Panc1 (cell line): ENCODE results near the gene ABCA6. TPM values are rescaled to one million over a fixed set of nuclear protein-coding genes. Genes with fewer than 3 reads are reported as not detected.

ENCODE experiments used
- ATAC-seq: fragments of 200-7000 bp; cut with Tn5 transposase; 2 replicates; pipeline ENCODE4 v1.9.1; 2020; ENCODE audit warnings: mild to moderate bottlenecking, moderate library complexity
- BruUV-seq: library from RNA; stranded (reverse); fragments of 400-500 nt; replicated peaks from 2 replicates; lab custom pipeline; 2021; lab: Mats Ljungman, UMichigan
- CTCF ChIA-PET: fragments of 300-600 bp; sonication (Branson Sonifier 250); formaldehyde crosslinking; loops from one replicate; lab custom pipeline; 2022; ENCODE audit warnings: antibody characterized with exemption; lab: Charles Lee
- POLR2A ChIA-PET: fragments of 300-600 bp; sonication (Branson Sonifier 250); formaldehyde crosslinking; loops from one replicate; lab custom pipeline; 2022; ENCODE audit warnings: antibody characterized with exemption; lab: Charles Lee
- DNase-seq: peaks from one replicate; pipeline ENCODE4 v3.0.0-alpha.2; 2010; ENCODE audit warnings: low read depth, low spot score
- H3K27ac ChIP-seq: 2 replicates; pipeline ENCODE4 v1.5.1; 2011; ENCODE audit warnings: mild to moderate bottlenecking, low read length, inconsistent platforms
- H3K27me3 ChIP-seq: fragments of 200-500 bp; sonication (Bioruptor generic); 2 replicates; pipeline ENCODE4 v1.6.0; 2014; ENCODE audit warnings: low read length, inconsistent platforms; ENCODE audit not compliant: control insufficient read depth, insufficient read depth
- H3K36me3 ChIP-seq: fragments of 200-500 bp; sonication (Bioruptor generic); 2 replicates; pipeline ENCODE4 v1.5.1; 2014; ENCODE audit warnings: inconsistent platforms, mild to moderate bottlenecking, low read length, moderate library complexity; ENCODE audit not compliant: control insufficient read depth, insufficient read depth
- H3K4me1 ChIP-seq: 2 replicates; pipeline ENCODE4 v1.5.1; 2011; ENCODE audit warnings: inconsistent platforms, mild to moderate bottlenecking, low read length, moderate library complexity; ENCODE audit not compliant: control insufficient read depth, insufficient read depth
- H3K4me3 ChIP-seq, 2 experiments: 2 replicates each; pipeline ENCODE4 v1.5.1; 2011 to 2012; ENCODE audit warnings: low read depth in 2 of 2, low read length in 2 of 2, mild to moderate bottlenecking in 2 of 2, inconsistent platforms in 1 of 2, moderate library complexity in 1 of 2
- H3K9me3 ChIP-seq: fragments of 200-500 bp; sonication (Bioruptor generic); 2 replicates; pipeline ENCODE4 v1.5.1; 2014; ENCODE audit warnings: low read depth, mild to moderate bottlenecking, inconsistent platforms, low read length, moderate library complexity; ENCODE audit not compliant: control insufficient read depth, insufficient read depth
- POLR2AphosphoS5 ChIP-seq: IDR thresholded peaks from 2 replicates; pipeline ENCODE4 v1.6.1; 2012; ENCODE audit warnings: mild to moderate bottlenecking, low read depth, low read length, moderate library complexity
- SIN3A ChIP-seq: IDR thresholded peaks from 2 replicates; pipeline ENCODE4 v1.6.1; 2012; ENCODE audit warnings: low read depth, mild to moderate bottlenecking, low read length, moderate library complexity, borderline replicate concordance; ENCODE audit not compliant: insufficient read depth
- TCF7L2 ChIP-seq: IDR thresholded peaks from 2 replicates; pipeline ENCODE4 v1.6.1; 2011; ENCODE audit warnings: mild to moderate bottlenecking, low read depth, low read length, inconsistent platforms
- in situ Hi-C: cut with HindIII; loops from 2 replicates; pipeline ENCODE4 v1.10.0; 2016; ENCODE audit warnings: low sequenced_read_pairs, low pct_unique_long_range_greater_than_20kb
- intact Hi-C: fragments of 100-400 bp; cut with micrococcal nuclease; formaldehyde crosslinking; loops from one replicate; pipeline ENCODE4 v1.10.0; 2022; ENCODE audit not compliant: unreplicated experiment
- total RNA-seq: library from RNA; stranded (reverse); gene quantifications from one replicate; pipeline ENCODE4 v1.2.1, GENCODE V29; 2021; ENCODE audit not compliant: unreplicated experiment
- TF ChIP-seq, protein P1 (sequence below): fragments of 450-650 bp; IDR thresholded peaks from 2 replicates; pipeline ENCODE4 v1.5.1; 2017; ENCODE audit warnings: mild to moderate bottlenecking
- TF ChIP-seq, protein P2 (sequence below), 2 experiments: IDR thresholded peaks; 2 replicates each; pipeline ENCODE4 v1.6.1; 2011 to 2012; ENCODE audit warnings: low read depth in 2 of 2, control low read depth in 1 of 2, low read length in 1 of 2, mild to moderate bottlenecking in 1 of 2, moderate library complexity in 1 of 2; ENCODE audit not compliant: insufficient read depth in 1 of 2

Gene ABCA6
- total RNA-seq, 1 experiment from 2014 or later = 0.46 TPM

DNA sequence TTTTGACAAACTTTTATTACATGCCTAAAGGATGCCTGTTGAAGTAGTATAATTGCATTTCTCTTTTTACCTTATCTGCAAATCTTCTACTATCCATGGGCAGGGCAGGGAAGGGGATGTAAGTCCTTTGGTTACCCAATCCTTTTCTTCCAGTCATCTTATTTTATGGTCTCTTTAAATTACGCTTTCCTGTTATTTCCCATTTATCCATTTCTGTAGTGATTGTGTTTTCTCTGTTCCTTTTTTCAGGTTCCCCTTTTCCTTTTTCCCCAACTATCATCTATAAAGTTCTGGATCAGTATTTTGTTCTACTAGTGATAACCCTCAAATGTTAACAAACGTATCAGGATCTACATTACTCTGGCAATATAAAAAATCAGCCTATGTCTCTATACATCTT lies 77.7 kb downstream of the ABCA6 start:
- Histone ChIP-seq H3K36me3 (no peaks in the 10 kb centered on the region), H3K9me3 (no peaks in the 10 kb centered on the region), H3K27ac (no peak overlapping the region), H3K4me1 (no peaks in the 10 kb centered on the region), H3K4me3 (no peak overlapping the region), H3K27me3 (no peaks in the 10 kb centered on the region)
- DNase-seq = no peak
- CTCF ChIA-PET = no interaction called here
- intact Hi-C loops (no loop called here), in situ Hi-C loops (no loop called here)
- TF ChIP-seq TCF7L2 = no peak
- no TSS peak for BruUV-seq
- no peak for ATAC-seq
- POLR2A ChIA-PET = no interaction called here

DNA sequence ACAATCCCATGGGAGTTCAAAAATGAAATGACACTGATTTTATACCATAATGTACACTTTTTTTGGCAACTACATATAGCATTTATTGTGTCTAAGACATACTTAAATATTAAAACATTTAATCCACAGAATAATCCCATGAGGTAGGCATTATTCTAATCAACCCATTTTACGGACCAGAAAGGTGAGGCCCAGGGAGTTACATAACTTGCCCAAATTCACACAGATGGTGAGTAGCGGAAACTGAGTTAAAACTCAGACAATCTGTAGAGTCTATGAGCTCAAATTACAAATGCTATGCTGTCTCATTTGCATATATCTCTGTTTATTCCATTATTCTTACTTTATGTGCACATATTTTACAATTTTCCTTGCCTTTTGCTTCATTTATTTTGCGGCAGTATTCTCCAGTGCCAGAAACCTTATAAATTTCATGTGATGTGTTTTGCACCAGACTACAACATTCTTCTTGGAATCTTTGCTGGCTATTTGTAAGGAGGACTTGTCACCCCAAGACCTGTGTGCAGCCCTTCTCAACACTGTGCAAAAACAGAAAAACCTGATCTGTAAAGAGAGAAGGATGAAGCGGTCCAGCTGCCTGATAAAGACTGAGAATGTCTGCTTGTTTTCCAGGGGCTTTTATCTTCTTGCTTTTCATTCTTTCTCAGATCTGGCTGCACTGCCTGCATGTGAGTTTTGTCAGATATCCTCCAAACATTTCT lies 78.7 kb downstream of the ABCA6 start:
- ChIA-PET POLR2A (no interaction called here), CTCF (no interaction called here)
- DNase-seq (no peak), ATAC-seq (no peak)
- Histone ChIP-seq H3K27me3 (no peaks in the 10 kb centered on the region), H3K4me1 (no peaks in the 10 kb centered on the region), H3K27ac (no peak overlapping the region), H3K4me3 (no peak overlapping the region), H3K9me3 (no peaks in the 10 kb centered on the region), H3K36me3 (no peaks in the 10 kb centered on the region)
- TF ChIP-seq, protein P1, sequence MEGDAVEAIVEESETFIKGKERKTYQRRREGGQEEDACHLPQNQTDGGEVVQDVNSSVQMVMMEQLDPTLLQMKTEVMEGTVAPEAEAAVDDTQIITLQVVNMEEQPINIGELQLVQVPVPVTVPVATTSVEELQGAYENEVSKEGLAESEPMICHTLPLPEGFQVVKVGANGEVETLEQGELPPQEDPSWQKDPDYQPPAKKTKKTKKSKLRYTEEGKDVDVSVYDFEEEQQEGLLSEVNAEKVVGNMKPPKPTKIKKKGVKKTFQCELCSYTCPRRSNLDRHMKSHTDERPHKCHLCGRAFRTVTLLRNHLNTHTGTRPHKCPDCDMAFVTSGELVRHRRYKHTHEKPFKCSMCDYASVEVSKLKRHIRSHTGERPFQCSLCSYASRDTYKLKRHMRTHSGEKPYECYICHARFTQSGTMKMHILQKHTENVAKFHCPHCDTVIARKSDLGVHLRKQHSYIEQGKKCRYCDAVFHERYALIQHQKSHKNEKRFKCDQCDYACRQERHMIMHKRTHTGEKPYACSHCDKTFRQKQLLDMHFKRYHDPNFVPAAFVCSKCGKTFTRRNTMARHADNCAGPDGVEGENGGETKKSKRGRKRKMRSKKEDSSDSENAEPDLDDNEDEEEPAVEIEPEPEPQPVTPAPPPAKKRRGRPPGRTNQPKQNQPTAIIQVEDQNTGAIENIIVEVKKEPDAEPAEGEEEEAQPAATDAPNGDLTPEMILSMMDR = no peak
- TF ChIP-seq SIN3A = no peak
- no peak for TF ChIP-seq POLR2AphosphoS5
- TF ChIP-seq TCF7L2 = no peak
- TF ChIP-seq, protein P2, sequence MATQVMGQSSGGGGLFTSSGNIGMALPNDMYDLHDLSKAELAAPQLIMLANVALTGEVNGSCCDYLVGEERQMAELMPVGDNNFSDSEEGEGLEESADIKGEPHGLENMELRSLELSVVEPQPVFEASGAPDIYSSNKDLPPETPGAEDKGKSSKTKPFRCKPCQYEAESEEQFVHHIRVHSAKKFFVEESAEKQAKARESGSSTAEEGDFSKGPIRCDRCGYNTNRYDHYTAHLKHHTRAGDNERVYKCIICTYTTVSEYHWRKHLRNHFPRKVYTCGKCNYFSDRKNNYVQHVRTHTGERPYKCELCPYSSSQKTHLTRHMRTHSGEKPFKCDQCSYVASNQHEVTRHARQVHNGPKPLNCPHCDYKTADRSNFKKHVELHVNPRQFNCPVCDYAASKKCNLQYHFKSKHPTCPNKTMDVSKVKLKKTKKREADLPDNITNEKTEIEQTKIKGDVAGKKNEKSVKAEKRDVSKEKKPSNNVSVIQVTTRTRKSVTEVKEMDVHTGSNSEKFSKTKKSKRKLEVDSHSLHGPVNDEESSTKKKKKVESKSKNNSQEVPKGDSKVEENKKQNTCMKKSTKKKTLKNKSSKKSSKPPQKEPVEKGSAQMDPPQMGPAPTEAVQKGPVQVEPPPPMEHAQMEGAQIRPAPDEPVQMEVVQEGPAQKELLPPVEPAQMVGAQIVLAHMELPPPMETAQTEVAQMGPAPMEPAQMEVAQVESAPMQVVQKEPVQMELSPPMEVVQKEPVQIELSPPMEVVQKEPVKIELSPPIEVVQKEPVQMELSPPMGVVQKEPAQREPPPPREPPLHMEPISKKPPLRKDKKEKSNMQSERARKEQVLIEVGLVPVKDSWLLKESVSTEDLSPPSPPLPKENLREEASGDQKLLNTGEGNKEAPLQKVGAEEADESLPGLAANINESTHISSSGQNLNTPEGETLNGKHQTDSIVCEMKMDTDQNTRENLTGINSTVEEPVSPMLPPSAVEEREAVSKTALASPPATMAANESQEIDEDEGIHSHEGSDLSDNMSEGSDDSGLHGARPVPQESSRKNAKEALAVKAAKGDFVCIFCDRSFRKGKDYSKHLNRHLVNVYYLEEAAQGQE (IDR thresholded peaks at IDR 0.05; ENCODE audit: insufficient read depth in 1 of 2, low read depth in 2 of 2, low read length in 1 of 2) = no peak
- BruUV-seq = no TSS peak
- intact Hi-C loops (no loop called here), in situ Hi-C loops (no loop called here)
